ENCODE results near the gene CORIN. TPM values are rescaled to one million over a fixed set of nuclear protein-coding genes. Genes with fewer than 3 reads are reported as not detected.

Gene CORIN
- total and polyA plus RNA-seq, 10 of the 15 experiments (the other 5 are each of a cell fraction or from before 2014, with no cell fraction given), result 0.02 to 0.45 (median 0.09) TPM; not detected in 3

- no peaks in the 10 kb centered on the region for H3K79me2 ChIP-seq (ENCODE audit: control insufficient read depth, insufficient read depth, low read length)
- ATAC-seq (no peak), DNase-seq (ENCODE audit: low read depth, low spot score) (no peak), FAIRE-seq (no peak)
- H3K27me3 ChIP-seq (replicated peaks in 1 of 2; ENCODE audit: control insufficient read depth in 2 of 2, insufficient read depth in 2 of 2, low read length in 1 of 2), result no peaks in the 10 kb centered on the region
- ChIA-PET CTCF (no interaction called here), POLR2A (no interaction called here), SMC1A (ENCODE audit: uncharacterized antibody, unreplicated experiment) (no interaction called here), RAD21 (ENCODE audit: unreplicated experiment) (no interaction called here)
- no peaks in the 10 kb centered on the region for H3K36me3 ChIP-seq (ENCODE audit: control insufficient read depth in 2 of 2, insufficient read depth in 2 of 2, low read length in 1 of 2)
- intact Hi-C loops (cut with micrococcal nuclease; ENCODE audit: unreplicated experiment) (no loop called here), in situ Hi-C loops (cut with MboI) (no loop called here)
- no peak overlapping the region for H3K4me2 ChIP-seq (ENCODE audit: control insufficient read depth, insufficient read depth)
- no peak overlapping the region for H3K4me3 ChIP-seq
- BruUV-seq (replicated peaks), result no TSS peak
- H3K4me1 ChIP-seq (ENCODE audit: control insufficient read depth, insufficient read depth, low read length), result no peaks in the 10 kb centered on the region
- H2AFZ ChIP-seq (ENCODE audit: control insufficient read depth, low read depth, low read length), result no peak overlapping the region
- no peak overlapping the region for H3K9ac ChIP-seq (ENCODE audit: control insufficient read depth, insufficient read depth, low read length)
- 13% methylated on average over 3 of the region's 3 CpGs for WGBS (ENCODE audit: insufficient coverage, insufficient replicate concordance, low lambda C conversion rate, missing lambda C conversion rate)
- no peaks in the 10 kb centered on the region for H4K20me1 ChIP-seq (ENCODE audit: control insufficient read depth, insufficient read depth)
- H3K9me3 ChIP-seq (replicated peaks; ENCODE audit: control insufficient read depth, insufficient read depth, low read length), result no peaks in the 10 kb centered on the region
- H3K27ac ChIP-seq (ENCODE audit: control insufficient read depth, insufficient read depth), result no peak overlapping the region
- TF ChIP-seq BCL3 (IDR thresholded peaks at IDR 0.05; ENCODE audit: borderline replicate concordance, insufficient read depth, low read depth, low read length, poor library complexity, severe bottlenecking) (no peak), ZNF687 (IDR thresholded peaks at IDR 0.05) (no peak), CTCF (IDR thresholded peaks at IDR 0.05 in 2 of 3, conservative IDR thresholded peaks at IDR 0.05 in 1 of 3; ENCODE audit: control insufficient read depth in 2 of 3, extremely low read depth in 1 of 3, insufficient read depth in 1 of 3, low read depth in 3 of 3, low read length in 3 of 3) (no peak), SUPT20H (IDR thresholded peaks at IDR 0.05; ENCODE audit: borderline replicate concordance, control insufficient read depth, low read depth, low read length) (no peak), CUX1 (IDR thresholded peaks at IDR 0.05; ENCODE audit: insufficient replicate concordance, low read depth, low read length) (no peak), SUZ12 (IDR thresholded peaks at IDR 0.05; ENCODE audit: unreplicated experiment) (no peak), RB1 (IDR thresholded peaks at IDR 0.05; ENCODE audit: borderline replicate concordance) (no peak), TCF3 (IDR thresholded peaks at IDR 0.05; ENCODE audit: borderline replicate concordance, insufficient read depth, low read depth, low read length) (no peak), BCL11A (IDR thresholded peaks at IDR 0.05; ENCODE audit: low read depth, low read length) (no peak), SMC3 (IDR thresholded peaks at IDR 0.05; ENCODE audit: borderline replicate concordance, low read length) (no peak), RAD21 (IDR thresholded peaks at IDR 0.05; ENCODE audit: insufficient read depth, low read depth, low read length) (no peak)
Measured at GRCh38 chr4:47798165-47798564, 39.7 kb downstream of the CORIN start.

Data from GM12878 (cell line).